ENCODE measurements around the gene EFNA5.

Gene EFNA5

DNA sequence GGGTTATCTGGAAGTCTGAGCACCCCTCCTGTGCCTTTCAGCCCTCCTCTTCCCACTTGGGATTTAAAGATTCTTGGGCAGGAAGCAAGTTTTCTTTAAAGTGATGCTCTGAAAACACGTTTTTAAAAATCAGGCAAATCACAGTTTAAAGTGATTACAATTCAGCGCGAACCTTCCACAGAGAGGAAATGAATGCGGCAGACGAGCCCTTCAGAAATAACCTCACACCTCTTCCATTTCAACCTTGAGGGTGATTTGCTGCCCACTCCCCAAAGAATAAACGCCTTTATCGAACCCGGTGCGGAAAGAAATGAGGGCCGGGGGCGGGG, 2.3 kb upstream of the EFNA5 start:
- no peak for ATAC-seq
- no peak for TF ChIP-seq CSRNP3 (CRISPR knock-in tag; IDR thresholded peaks at IDR 0.05)
- no peak for TF ChIP-seq TSHZ2 (CRISPR knock-in tag; IDR thresholded peaks at IDR 0.05)
- no peak for TF ChIP-seq ZNF565 (CRISPR knock-in tag; conservative IDR thresholded peaks at IDR 0.05; ENCODE audit: low read depth)

GRCh38 chr5:107672211-107673038, 1.7 kb upstream of the EFNA5 start:
- TF ChIP-seq PATZ1 (CRISPR knock-in tag; IDR thresholded peaks at IDR 0.05; ENCODE audit: borderline replicate concordance) = no peak
- peak; percentile 88 for TF ChIP-seq TSHZ2 (CRISPR knock-in tag; IDR thresholded peaks at IDR 0.05)
- ATAC-seq = peak; percentile 73

GRCh38 chr5:107671742-107672210, 1.0 kb upstream of the EFNA5 start:
- ATAC-seq = peak; percentile 5

GRCh38 chr5:107670087-107670931, 428 bp downstream of the EFNA5 start:
- peak; percentile 4; the same call in 2 of the 3 replicates for ATAC-seq
- TF ChIP-seq GLIS3 (CRISPR knock-in tag; IDR thresholded peaks at IDR 0.05) (no peak), ZFP3 (CRISPR knock-in tag; IDR thresholded peaks at IDR 0.05) (no peak), TSHZ2 (CRISPR knock-in tag; IDR thresholded peaks at IDR 0.05) (no peak), CSDC2 (CRISPR knock-in tag; IDR thresholded peaks at IDR 0.05) (no peak), ZC3H10 (CRISPR knock-in tag; IDR thresholded peaks at IDR 0.05) (no peak), ZNF8 (CRISPR knock-in tag; IDR thresholded peaks at IDR 0.05) (no peak), BACH2 (CRISPR knock-in tag; IDR thresholded peaks at IDR 0.05; ENCODE audit: borderline replicate concordance) (no peak), SNAI2 (CRISPR knock-in tag; IDR thresholded peaks at IDR 0.05) (no peak), CSRNP3 (CRISPR knock-in tag; IDR thresholded peaks at IDR 0.05) (no peak), ZNF70 (CRISPR knock-in tag; IDR thresholded peaks at IDR 0.05) (no peak), ZFP30 (CRISPR knock-in tag; IDR thresholded peaks at IDR 0.05) (no peak), OSR1 (CRISPR knock-in tag; IDR thresholded peaks at IDR 0.05) (no peak)

More at GRCh38 chr5:107671742-107672210, 1.0 kb upstream of the EFNA5 start:
- TF ChIP-seq CREB5 (CRISPR knock-in tag; IDR thresholded peaks at IDR 0.05; ENCODE audit: low read depth) = no peak
- TF ChIP-seq ISL1 (CRISPR knock-in tag; IDR thresholded peaks at IDR 0.05) = no peak
- no peak for TF ChIP-seq ZC3H10 (CRISPR knock-in tag; IDR thresholded peaks at IDR 0.05)
- no peak for TF ChIP-seq ZFP3 (CRISPR knock-in tag; IDR thresholded peaks at IDR 0.05)
- TF ChIP-seq ZNF70 (CRISPR knock-in tag; IDR thresholded peaks at IDR 0.05) = no peak
- no peak for TF ChIP-seq SNAI2 (CRISPR knock-in tag; IDR thresholded peaks at IDR 0.05)
- no peak for TF ChIP-seq PPARA (CRISPR knock-in tag; IDR thresholded peaks at IDR 0.05; ENCODE audit: borderline replicate concordance)
- no peak for TF ChIP-seq BACH2 (CRISPR knock-in tag; IDR thresholded peaks at IDR 0.05; ENCODE audit: borderline replicate concordance)
